Measurements from ENCODE around the gene RPA3. TPM values are rescaled to one million over a fixed set of nuclear protein-coding genes. Genes with fewer than 3 reads are reported as not detected.

RPA3 gene
- total RNA-seq, 2 experiments from 2014 or later: 32.9 to 36.5 TPM

DNA sequence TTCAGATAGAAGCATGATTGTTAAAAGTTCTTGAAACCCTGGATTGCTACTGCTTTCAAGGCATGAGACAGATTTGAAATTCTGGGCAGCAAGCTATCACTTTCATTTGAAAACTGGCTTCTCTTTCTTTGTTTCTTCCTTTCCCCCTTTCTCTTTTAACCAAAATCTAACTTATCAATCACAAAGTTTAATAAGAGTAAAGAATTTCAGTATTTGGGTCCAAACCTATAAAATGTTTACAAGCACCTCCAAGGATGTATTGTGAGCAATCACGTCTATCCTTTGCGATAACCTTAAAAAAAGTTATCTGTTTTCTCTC, 21.6 kb upstream of the RPA3 start:
- Histone ChIP-seq H3K4me1 (ENCODE audit: insufficient read depth, low read length) (no peaks in the 10 kb centered on the region), H3K27ac (ENCODE audit: low read depth in 1 of 2, low read length in 2 of 2) (no peak overlapping the region), H3K9me3 (ENCODE audit: control insufficient read depth in 1 of 2, insufficient read depth in 1 of 2, low read length in 2 of 2) (no peaks in the 10 kb centered on the region), H3K4me3 (ENCODE audit: low read length) (no peak overlapping the region), H3K36me3 (ENCODE audit: insufficient read depth, low read length) (no peaks in the 10 kb centered on the region), H3K27me3 (ENCODE audit: control insufficient read depth in 1 of 2, insufficient read depth in 2 of 2, low read length in 2 of 2) (no peaks in the 10 kb centered on the region)
- POLR2A ChIA-PET: no interaction called here
- intact Hi-C loops (cut with DNase I, micrococcal nuclease): no loop called here
- Mint-ChIP-seq H3K27ac (no peak overlapping the region), H3K4me1 (ENCODE audit: low read depth) (peaks cover 24% of the 10 kb centered on the region), H3K9me3 (no peaks in the 10 kb centered on the region), H3K4me3 (no peak overlapping the region), H3K27me3 (no peaks in the 10 kb centered on the region), H3K36me3 (ENCODE audit: low read depth) (no peaks in the 10 kb centered on the region)
- DNase-seq (no peak), ATAC-seq (ENCODE audit: poor library complexity) (no peak)
- CTCF ChIA-PET: interaction anchor here (1.3 kb wide), 1 partner anchor 21 kb away, joined by 7 read pairs; no protein-coding TSS in a partner anchor
- TF ChIP-seq, protein P1, sequence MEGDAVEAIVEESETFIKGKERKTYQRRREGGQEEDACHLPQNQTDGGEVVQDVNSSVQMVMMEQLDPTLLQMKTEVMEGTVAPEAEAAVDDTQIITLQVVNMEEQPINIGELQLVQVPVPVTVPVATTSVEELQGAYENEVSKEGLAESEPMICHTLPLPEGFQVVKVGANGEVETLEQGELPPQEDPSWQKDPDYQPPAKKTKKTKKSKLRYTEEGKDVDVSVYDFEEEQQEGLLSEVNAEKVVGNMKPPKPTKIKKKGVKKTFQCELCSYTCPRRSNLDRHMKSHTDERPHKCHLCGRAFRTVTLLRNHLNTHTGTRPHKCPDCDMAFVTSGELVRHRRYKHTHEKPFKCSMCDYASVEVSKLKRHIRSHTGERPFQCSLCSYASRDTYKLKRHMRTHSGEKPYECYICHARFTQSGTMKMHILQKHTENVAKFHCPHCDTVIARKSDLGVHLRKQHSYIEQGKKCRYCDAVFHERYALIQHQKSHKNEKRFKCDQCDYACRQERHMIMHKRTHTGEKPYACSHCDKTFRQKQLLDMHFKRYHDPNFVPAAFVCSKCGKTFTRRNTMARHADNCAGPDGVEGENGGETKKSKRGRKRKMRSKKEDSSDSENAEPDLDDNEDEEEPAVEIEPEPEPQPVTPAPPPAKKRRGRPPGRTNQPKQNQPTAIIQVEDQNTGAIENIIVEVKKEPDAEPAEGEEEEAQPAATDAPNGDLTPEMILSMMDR (IDR thresholded peaks at IDR 0.05): no peak

DNA sequence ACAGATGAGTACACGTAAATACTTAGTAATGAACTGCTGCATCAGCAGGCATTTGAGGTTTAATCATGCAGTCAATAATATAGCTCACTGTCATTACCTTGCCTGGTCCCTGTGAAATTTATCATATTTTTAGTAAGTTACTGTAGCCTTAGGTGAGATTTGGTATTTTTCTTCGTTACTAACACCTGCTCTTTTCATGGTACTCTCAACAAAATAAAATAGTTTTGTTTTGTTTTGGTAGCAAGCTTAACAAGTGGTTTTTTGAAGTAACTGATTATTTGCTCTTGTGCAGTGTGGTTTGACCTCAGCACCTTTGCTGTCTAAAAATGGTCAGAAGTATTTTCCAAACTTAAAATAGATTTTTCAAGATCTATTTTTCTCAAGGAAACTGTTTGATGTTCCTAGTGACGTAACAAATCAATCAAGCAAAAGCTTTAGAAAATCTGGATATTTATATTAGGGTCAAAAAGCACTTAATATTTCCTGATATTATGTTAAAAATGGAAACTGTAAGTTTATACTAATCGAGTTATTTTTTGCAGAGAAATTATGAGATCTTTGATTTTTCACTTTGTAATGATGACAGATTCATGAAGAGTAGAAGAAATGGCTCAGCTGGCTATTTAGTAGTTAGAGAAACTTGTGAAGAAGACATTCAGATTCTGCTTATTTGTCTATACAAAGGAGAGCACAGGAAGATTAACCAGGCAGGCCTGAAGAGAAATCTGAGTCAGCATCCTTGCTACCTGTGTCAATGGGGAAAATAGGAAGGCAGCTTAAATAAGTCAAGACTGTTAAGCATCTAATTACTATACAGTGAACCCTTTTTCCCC, 21.0 kb upstream of the RPA3 start:
- Mint-ChIP-seq H3K4me3 (no peak overlapping the region), H3K36me3 (ENCODE audit: low read depth) (no peaks in the 10 kb centered on the region), H3K27ac (no peak overlapping the region), H3K27me3 (no peaks in the 10 kb centered on the region), H3K4me1 (ENCODE audit: low read depth) (peaks cover 27% of the 10 kb centered on the region), H3K9me3 (no peaks in the 10 kb centered on the region)
- ChIA-PET POLR2A (no interaction called here), CTCF (interaction anchor here (1.3 kb wide), 1 partner anchor 22 kb away, joined by 7 read pairs; no protein-coding TSS in a partner anchor)
- intact Hi-C loops (cut with DNase I, micrococcal nuclease): no loop called here
- Histone ChIP-seq H3K27me3 (ENCODE audit: control insufficient read depth in 1 of 2, insufficient read depth in 2 of 2, low read length in 2 of 2) (no peaks in the 10 kb centered on the region), H3K36me3 (ENCODE audit: insufficient read depth, low read length) (no peaks in the 10 kb centered on the region), H3K4me1 (ENCODE audit: insufficient read depth, low read length) (no peaks in the 10 kb centered on the region), H3K9me3 (ENCODE audit: control insufficient read depth in 1 of 2, insufficient read depth in 1 of 2, low read length in 2 of 2) (no peaks in the 10 kb centered on the region), H3K4me3 (ENCODE audit: low read length) (no peak overlapping the region), H3K27ac (ENCODE audit: low read depth in 1 of 2, low read length in 2 of 2) (no peak overlapping the region)
- ATAC-seq (ENCODE audit: poor library complexity) (no peak), DNase-seq (no peak)
- TF ChIP-seq, protein P1 (IDR thresholded peaks at IDR 0.05): no peak

- no peak overlapping the region for H3K4me3 Mint-ChIP-seq
- Histone ChIP-seq H3K9me3 (ENCODE audit: control insufficient read depth in 1 of 2, insufficient read depth in 1 of 2, low read length in 2 of 2) (no peaks in the 10 kb centered on the region), H3K27ac (ENCODE audit: low read depth in 1 of 2, low read length in 2 of 2) (no peak overlapping the region), H3K27me3 (ENCODE audit: control insufficient read depth in 1 of 2, insufficient read depth in 2 of 2, low read length in 2 of 2) (no peaks in the 10 kb centered on the region), H3K4me1 (ENCODE audit: insufficient read depth, low read length) (no peaks in the 10 kb centered on the region), H3K36me3 (ENCODE audit: insufficient read depth, low read length) (no peaks in the 10 kb centered on the region), H3K4me3 (ENCODE audit: low read length) (no peak overlapping the region)
- TF ChIP-seq, protein P1 (IDR thresholded peaks at IDR 0.05): no peak
- ATAC-seq (ENCODE audit: poor library complexity): no peak
- no peak for DNase-seq
- no peaks in the 10 kb centered on the region for H3K27me3 Mint-ChIP-seq
- POLR2A ChIA-PET: interaction anchor here (0.7 kb wide), 1 partner anchor 31 kb away, joined by 3 read pairs; no protein-coding TSS in a partner anchor
- H3K36me3 Mint-ChIP-seq (ENCODE audit: low read depth): no peaks in the 10 kb centered on the region
- intact Hi-C loops (cut with DNase I, micrococcal nuclease): no loop called here
- peaks cover 28% of the 10 kb centered on the region for H3K4me1 Mint-ChIP-seq (ENCODE audit: low read depth)
- H3K27ac Mint-ChIP-seq: no peak overlapping the region
- CTCF ChIA-PET: no interaction called here
- no peaks in the 10 kb centered on the region for H3K9me3 Mint-ChIP-seq
Observed at GRCh38 chr7:7738622-7739021, 20.2 kb upstream of the RPA3 start.

Measured in CD4-positive, alpha-beta T cell (primary cell).